Prostate gland (tissue), 2 donors: ENCODE data around the gene GPC2. TPM values are rescaled to one million over a fixed set of nuclear protein-coding genes. Genes with fewer than 3 reads are reported as not detected.
"Not testable (repeated sequence)": the region's sequence is repeated elsewhere in the genome, so short reads cannot be mapped to it uniquely, and the experiment has no call there.

ENCODE experiments used
- DNase-seq: peaks from one replicate; pipeline ENCODE4 v3.0.0-alpha.2; 2019; ENCODE audit warnings: low spot score
- H3K27ac ChIP-seq, 2 donors: fragments of 200-600 bp; sonication (generic); 2 replicates each; pipeline ENCODE4 v1.5.1; 2017 to 2019
- H3K27me3 ChIP-seq: fragments of 200-600 bp; sonication (generic); replicated peaks from 2 replicates; pipeline ENCODE4 v1.5.1; 2019; ENCODE audit not compliant: insufficient read depth
- H3K36me3 ChIP-seq, 2 donors: fragments of 200-600 bp; sonication (generic); 1 replicate in 1 of 2; 2 replicates in 1 of 2; pipeline versions ENCODE4 v1.5.1 to v1.8.1; 2017 to 2019
- H3K4me1 ChIP-seq: fragments of 200-600 bp; sonication (generic); replicated peaks from 2 replicates; pipeline ENCODE4 v1.5.1; 2019
- H3K4me3 ChIP-seq, 2 donors: fragments of 200-600 bp; sonication (generic); 2 replicates each; pipeline ENCODE4 v1.5.1; 2017 to 2019
- H3K9me3 ChIP-seq: fragments of 200-600 bp; sonication (generic); 2 replicates; pipeline ENCODE4 v1.5.1; 2017
- POLR2A ChIP-seq: fragments of 450-650 bp; IDR thresholded peaks from one replicate; pipeline ENCODE4 v1.6.1; 2016; ENCODE audit warnings: antibody characterized with exemption, mild to moderate bottlenecking
- POLR2AphosphoS5 ChIP-seq: sonication (generic); formaldehyde crosslinking; IDR thresholded peaks from one replicate; pipeline ENCODE4 v1.6.1; 2017; ENCODE audit warnings: antibody characterized with exemption
- WGBS: methylation state at CpG from one replicate; pipeline ENCODE4 v1.1.5; 2018; 5-methylcytosine and 5-hydroxymethylcytosine counted together
- intact Hi-C: fragments of 100-400 bp; cut with DNase I; formaldehyde crosslinking; loops from one replicate; pipeline ENCODE4 v1.14.2; 2022
- total RNA-seq, 2 donors: library from RNA; depleted of rRNA; stranded (reverse); fragments of >200 nt; gene quantifications; one replicate each; pipeline ENCODE4 v1.1.0, GENCODE V29; 2016
- TF ChIP-seq, protein P1 (sequence below), 4 experiments: fragments of 200-600 bp in 2 of 4; fragments of 450-650 bp in 2 of 4; sonication (generic) in 2 of 4; IDR thresholded peaks; 1 replicate in 3 of 4; 2 replicates in 1 of 4; pipeline ENCODE4 v1.5.1; 2016 to 2019; ENCODE audit warnings: antibody characterized with exemption in 4 of 4, mild to moderate bottlenecking in 2 of 4, moderate library complexity in 2 of 4

GPC2 gene, protein sequence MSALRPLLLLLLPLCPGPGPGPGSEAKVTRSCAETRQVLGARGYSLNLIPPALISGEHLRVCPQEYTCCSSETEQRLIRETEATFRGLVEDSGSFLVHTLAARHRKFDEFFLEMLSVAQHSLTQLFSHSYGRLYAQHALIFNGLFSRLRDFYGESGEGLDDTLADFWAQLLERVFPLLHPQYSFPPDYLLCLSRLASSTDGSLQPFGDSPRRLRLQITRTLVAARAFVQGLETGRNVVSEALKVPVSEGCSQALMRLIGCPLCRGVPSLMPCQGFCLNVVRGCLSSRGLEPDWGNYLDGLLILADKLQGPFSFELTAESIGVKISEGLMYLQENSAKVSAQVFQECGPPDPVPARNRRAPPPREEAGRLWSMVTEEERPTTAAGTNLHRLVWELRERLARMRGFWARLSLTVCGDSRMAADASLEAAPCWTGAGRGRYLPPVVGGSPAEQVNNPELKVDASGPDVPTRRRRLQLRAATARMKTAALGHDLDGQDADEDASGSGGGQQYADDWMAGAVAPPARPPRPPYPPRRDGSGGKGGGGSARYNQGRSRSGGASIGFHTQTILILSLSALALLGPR
- 1 to 10 TPM; 1.7 to 2.8 TPM for total RNA-seq

DNA sequence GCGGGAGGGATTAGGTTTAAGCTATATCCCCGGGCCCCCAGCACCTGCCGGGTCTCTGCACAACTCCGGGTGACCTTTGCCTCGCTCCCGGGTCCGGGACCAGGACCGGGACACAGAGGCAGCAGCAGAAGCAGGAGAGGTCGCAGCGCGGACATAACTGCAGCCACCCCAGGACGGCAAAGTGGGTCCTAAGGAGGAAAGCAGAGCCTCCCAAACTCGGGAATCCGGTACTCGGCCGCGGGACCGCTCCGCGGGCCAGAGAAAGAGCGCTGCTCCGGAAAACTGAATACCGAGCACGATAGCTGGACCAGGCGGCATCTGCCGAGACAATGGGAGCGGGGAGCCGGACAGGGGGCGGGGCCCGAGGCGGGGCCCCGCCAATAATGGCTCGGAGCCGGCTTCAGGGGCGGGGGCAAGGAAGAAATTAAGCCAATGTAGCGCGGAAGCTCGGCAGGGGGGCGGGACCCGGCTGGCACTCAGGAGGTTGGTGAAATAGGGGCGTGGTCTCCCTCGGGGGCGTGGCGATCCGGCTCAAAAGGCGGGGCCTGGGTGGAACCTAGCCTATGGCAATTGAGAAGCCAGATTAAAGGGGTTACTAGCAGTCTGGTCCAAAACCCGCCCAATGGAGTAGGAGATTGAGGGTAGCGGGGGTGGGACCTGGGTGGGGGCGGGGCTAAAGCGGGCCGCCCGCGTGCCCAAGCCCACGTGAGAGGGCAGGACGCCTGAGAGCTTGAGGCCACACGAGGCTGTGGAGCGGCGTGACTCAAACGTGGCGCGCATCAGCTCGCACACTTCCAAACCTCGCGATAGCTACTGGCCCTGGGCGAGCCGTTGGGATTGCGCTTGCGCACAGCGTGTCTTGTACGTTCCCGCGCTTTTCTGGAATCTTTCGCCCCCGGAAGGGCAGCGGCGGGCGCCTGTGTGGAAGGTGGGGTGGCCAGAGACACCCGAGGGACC lies at the start of gene GPC2, which contains the start of gene STAG3:
GPC2 (minus strand) TSS at position 337 of the 957 bp plus-strand sequence; CDS start at position 155, 182 bp downstream.
STAG3 (plus strand) TSS at position 874 of the 957 bp plus-strand sequence. CDS start 2,639 bp downstream, outside the sequence.
- peak; percentile 88 for DNase-seq
- Histone ChIP-seq H3K9me3 (no peaks in the 10 kb centered on the region), H3K4me3 (peak within 1 kb of the TSS; percentile 20), H3K27me3 (no peaks in the 10 kb centered on the region), H3K27ac (no peak within 1 kb of the TSS), H3K4me1 (no peaks in the 10 kb centered on the region), H3K36me3 (no peaks in the 10 kb centered on the region)
- WGBS: 8% methylated on average over 77 of the region's 78 CpGs
- TF ChIP-seq POLR2A (no peak), POLR2AphosphoS5 (peak; percentile 50)
- TF ChIP-seq, protein P1, sequence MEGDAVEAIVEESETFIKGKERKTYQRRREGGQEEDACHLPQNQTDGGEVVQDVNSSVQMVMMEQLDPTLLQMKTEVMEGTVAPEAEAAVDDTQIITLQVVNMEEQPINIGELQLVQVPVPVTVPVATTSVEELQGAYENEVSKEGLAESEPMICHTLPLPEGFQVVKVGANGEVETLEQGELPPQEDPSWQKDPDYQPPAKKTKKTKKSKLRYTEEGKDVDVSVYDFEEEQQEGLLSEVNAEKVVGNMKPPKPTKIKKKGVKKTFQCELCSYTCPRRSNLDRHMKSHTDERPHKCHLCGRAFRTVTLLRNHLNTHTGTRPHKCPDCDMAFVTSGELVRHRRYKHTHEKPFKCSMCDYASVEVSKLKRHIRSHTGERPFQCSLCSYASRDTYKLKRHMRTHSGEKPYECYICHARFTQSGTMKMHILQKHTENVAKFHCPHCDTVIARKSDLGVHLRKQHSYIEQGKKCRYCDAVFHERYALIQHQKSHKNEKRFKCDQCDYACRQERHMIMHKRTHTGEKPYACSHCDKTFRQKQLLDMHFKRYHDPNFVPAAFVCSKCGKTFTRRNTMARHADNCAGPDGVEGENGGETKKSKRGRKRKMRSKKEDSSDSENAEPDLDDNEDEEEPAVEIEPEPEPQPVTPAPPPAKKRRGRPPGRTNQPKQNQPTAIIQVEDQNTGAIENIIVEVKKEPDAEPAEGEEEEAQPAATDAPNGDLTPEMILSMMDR (IDR thresholded peaks at IDR 0.05): no peak
- intact Hi-C loops: no loop called here

DNA sequence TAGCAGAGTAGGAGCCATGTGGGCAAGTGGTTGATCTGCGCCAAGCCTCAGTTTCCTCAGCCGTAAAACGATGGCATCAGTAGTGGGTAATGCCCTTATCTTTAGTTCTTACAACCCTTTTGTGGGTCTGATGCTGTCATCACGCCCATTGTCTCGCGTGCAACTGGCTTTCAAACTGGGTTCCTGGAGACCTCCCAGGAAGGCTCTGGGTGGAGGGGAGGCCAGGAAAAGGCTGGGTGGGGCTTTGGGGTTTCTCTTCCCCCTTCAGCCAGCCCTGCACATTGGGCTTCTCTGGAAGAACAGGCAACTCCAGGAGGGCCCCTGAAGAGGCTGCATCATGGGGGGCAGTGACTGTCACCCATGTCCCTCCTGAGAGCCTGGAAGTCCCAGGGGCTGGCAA lies 47.7 kb upstream of the GPC2 start:
- not testable (repeated sequence) for H3K4me1 ChIP-seq, H3K9me3 ChIP-seq, DNase-seq, H3K27me3 ChIP-seq, H3K27ac ChIP-seq, H3K4me3 ChIP-seq, H3K36me3 ChIP-seq
- 88% methylated on average over 6 of the region's 6 CpGs for WGBS
- intact Hi-C loops: loop anchor here (5.0 kb wide), 1 partner anchor 93 kb away; no protein-coding TSS in a partner anchor

DNA sequence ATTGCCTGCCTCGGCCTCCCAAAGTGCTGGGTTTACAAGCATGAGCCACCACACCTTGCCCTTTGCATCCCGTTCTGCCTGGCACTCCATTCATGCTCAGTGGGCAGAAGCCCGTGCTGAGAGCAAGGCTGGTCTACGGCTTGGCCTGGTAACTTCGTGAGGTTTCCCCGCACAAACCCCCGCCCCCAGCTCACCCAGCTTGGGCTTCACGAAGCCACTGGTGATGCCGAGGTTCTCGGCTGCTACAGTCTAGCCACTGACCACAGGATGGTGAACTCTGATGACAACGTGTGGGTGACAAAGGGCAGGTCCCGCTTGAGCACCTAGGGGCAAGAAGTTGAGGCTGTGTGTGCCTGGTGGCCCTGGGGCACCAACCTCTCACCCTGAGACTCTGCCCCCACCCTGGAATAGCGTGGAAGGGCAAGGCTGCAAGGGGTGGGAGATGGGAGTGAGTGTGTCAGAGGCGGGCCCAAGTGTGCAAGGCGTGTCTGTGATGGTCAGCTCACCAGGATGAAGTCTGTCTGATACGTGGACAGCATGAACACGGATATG lies 46.3 kb upstream of the GPC2 start:
- not testable (repeated sequence) for DNase-seq, H3K4me1 ChIP-seq, H3K36me3 ChIP-seq, H3K27me3 ChIP-seq, H3K9me3 ChIP-seq, H3K4me3 ChIP-seq, H3K27ac ChIP-seq
- 91% methylated on average over 17 of the region's 17 CpGs for WGBS
- intact Hi-C loops: loop anchor here (5.0 kb wide), 1 partner anchor 91 kb away; no protein-coding TSS in a partner anchor

DNA sequence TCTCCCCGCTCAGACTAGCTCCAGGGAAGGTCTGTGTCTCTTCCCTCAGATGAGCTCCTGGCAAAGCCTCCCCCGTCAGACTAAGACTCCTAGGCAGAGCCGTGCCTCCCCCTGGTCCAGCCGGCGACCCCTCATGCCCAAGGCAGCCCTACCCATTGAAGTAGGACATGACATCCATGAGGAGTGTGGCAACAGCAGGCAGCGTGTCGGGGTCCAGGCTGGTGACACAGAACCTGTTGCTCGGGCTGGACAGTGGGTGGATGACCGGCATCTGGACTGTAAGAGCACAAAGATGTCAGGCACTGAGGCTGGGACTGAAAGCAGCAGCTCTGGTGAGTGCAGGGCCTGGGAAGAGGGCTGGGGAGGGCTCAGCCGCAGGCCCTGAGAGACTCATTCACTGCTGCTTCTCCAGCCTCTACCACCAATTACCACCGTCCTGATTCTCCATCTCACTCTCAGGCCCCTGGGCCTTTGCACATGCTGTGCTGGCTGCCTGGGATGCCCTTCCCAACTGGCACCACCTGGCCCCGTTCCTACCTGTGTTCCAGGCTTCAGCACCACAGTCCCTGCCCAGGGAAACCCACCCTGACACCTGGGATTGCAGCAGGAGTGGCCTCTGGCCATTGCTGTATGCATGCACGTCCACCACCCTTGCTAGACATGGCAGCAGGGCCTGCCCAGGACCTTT lies 45.4 kb upstream of the GPC2 start:
- Histone ChIP-seq H3K27me3 (no peaks in the 10 kb centered on the region), H3K36me3 (no peaks in the 10 kb centered on the region), H3K4me3 (no peak overlapping the region), H3K9me3 (no peaks in the 10 kb centered on the region), H3K27ac (no peak overlapping the region), H3K4me1 (no peaks in the 10 kb centered on the region)
- TF ChIP-seq POLR2A (no peak), POLR2AphosphoS5 (no peak)
- TF ChIP-seq, protein P1 (IDR thresholded peaks at IDR 0.05): no peak
- WGBS: 95% methylated on average over 13 of the region's 13 CpGs
- DNase-seq: no peak
- intact Hi-C loops: loop anchor here (5.0 kb wide), 1 partner anchor 90 kb away; no protein-coding TSS in a partner anchor

DNA sequence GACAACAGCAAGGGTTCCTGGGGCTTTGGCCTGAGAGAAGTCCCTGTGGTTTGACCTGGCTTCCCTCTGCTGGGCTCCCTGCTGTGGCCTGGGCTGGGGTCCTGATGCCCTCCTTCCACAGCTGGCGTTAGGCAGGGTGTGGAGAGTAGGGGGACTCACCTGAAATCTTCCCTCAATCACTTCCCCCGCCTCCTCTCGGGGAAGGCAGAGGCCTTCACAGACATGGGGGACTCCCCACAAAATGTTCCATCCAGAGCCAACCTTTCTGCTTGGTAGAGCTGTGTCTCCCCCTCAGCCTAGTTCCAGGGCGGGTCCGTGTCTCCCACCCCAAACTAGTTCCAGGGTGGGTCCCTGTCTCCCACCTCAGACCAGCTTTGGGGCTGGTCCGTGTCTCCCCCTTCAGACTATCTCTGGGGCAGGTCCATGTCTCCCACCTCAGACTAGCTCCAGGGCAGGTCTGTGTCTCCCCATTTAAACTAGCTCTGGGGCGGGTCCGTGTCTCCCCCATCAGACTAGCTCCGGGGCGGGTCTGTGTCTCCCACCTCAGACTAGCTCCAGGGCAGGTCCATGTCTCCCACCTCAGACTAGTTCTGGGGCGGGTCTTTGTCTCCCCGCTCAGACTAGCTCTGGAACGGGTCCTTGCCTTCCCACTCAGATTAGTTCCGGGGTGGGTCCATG lies 44.7 kb upstream of the GPC2 start:
- intact Hi-C loops: loop anchor here (5.0 kb wide), 1 partner anchor 90 kb away; no protein-coding TSS in a partner anchor
- no peak for DNase-seq
- Histone ChIP-seq H3K36me3 (no peaks in the 10 kb centered on the region), H3K27me3 (no peaks in the 10 kb centered on the region), H3K27ac (no peak overlapping the region), H3K9me3 (no peaks in the 10 kb centered on the region), H3K4me1 (no peaks in the 10 kb centered on the region), H3K4me3 (no peak overlapping the region)
- 89% methylated on average over 14 of the region's 14 CpGs for WGBS
- TF ChIP-seq POLR2AphosphoS5: no peak
- TF ChIP-seq POLR2A: no peak
- TF ChIP-seq, protein P1 (IDR thresholded peaks at IDR 0.05): no peak
